Measurements from ENCODE around the gene ADCY4.

The ADCY4 gene

DNA sequence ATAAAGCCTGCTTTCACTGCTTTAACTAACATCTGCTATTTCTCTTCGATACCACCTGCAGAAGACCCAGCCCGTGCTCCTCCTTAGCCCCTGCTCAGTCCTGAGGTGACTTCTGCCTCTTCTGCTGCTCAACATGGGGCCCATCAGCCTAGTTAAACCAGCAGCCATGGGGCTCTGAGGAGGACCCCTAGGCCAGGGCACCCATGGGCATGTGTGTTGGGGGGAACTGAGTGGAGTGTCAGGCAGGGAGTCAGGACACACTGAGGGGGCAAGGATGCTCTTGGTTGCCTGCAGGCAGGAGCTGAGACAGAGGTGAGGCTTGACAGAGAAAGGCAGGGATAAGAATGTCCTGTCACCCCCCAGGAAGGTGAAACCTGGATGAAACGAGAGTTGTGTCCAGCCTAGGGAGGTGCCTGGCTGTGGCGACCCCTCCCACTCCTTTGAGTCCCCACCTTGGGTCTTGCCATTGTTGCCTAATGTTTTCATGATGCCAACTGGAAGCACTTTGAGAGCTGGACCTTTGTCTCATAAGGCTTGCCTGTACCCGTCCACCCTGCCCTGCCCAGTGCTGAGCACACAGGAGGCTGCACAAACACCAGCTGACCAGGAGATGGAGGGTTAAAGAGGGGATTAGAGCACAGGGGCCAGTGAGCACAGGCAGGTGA, 50.9 kb downstream of the ADCY4 start:
- H3K36me3 ChIP-seq (ENCODE audit: control insufficient read depth, insufficient read depth, low read length), result no peaks in the 10 kb centered on the region
- no peak for DNase-seq (ENCODE audit: extremely low read depth, insufficient read length)
- TF ChIP-seq, protein P1, sequence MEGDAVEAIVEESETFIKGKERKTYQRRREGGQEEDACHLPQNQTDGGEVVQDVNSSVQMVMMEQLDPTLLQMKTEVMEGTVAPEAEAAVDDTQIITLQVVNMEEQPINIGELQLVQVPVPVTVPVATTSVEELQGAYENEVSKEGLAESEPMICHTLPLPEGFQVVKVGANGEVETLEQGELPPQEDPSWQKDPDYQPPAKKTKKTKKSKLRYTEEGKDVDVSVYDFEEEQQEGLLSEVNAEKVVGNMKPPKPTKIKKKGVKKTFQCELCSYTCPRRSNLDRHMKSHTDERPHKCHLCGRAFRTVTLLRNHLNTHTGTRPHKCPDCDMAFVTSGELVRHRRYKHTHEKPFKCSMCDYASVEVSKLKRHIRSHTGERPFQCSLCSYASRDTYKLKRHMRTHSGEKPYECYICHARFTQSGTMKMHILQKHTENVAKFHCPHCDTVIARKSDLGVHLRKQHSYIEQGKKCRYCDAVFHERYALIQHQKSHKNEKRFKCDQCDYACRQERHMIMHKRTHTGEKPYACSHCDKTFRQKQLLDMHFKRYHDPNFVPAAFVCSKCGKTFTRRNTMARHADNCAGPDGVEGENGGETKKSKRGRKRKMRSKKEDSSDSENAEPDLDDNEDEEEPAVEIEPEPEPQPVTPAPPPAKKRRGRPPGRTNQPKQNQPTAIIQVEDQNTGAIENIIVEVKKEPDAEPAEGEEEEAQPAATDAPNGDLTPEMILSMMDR (IDR thresholded peaks at IDR 0.05; ENCODE audit: insufficient read depth, low read length, poor library complexity, severe bottlenecking), result no peak
- no peak overlapping the region for H3K4me3 ChIP-seq (replicated peaks; ENCODE audit: low read depth, low read length)
- H3K27me3 ChIP-seq (replicated peaks; ENCODE audit: control insufficient read depth, insufficient read depth, low read length), result no peaks in the 10 kb centered on the region

DNA sequence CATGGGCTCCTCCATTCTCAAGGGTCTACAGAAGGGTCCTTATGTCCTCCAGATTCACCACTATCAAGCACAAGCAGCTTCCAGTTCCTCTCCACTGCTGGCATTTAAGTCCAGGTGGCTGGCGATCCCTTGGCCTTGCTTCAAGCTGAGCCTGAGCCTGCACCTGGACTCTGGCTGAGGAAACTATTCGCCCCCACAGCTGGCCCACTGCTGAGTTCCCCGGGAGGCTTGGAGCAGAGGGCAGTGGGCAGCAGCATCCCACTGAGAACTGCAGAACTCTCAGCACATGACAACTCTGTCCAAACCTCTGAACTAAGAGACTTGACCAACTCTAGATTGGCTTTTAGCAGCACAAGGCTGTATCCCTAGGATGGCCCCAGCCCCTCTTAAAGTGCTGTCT, 52.1 kb downstream of the ADCY4 start:
- TF ChIP-seq, protein P1 (IDR thresholded peaks at IDR 0.05; ENCODE audit: insufficient read depth, low read length, poor library complexity, severe bottlenecking), result no peak
- Histone ChIP-seq H3K36me3 (ENCODE audit: control insufficient read depth, insufficient read depth, low read length) (no peaks in the 10 kb centered on the region), H3K27me3 (replicated peaks; ENCODE audit: control insufficient read depth, insufficient read depth, low read length) (no peaks in the 10 kb centered on the region), H3K4me3 (replicated peaks; ENCODE audit: low read depth, low read length) (no peak overlapping the region)
- DNase-seq (ENCODE audit: extremely low read depth, insufficient read length), result no peak

- Histone ChIP-seq H3K36me3 (ENCODE audit: control insufficient read depth, insufficient read depth, low read length) (no peaks in the 10 kb centered on the region), H3K27me3 (replicated peaks; ENCODE audit: control insufficient read depth, insufficient read depth, low read length) (no peaks in the 10 kb centered on the region), H3K4me3 (replicated peaks; ENCODE audit: low read depth, low read length) (no peak overlapping the region)
- DNase-seq (ENCODE audit: extremely low read depth, insufficient read length), result no peak
- TF ChIP-seq, protein P1 (IDR thresholded peaks at IDR 0.05; ENCODE audit: insufficient read depth, low read length, poor library complexity, severe bottlenecking), result no peak
These were observed 53.2 kb downstream of the ADCY4 start for GRCh38 chr14:24281636-24282035.

- TF ChIP-seq, protein P1 (IDR thresholded peaks at IDR 0.05; ENCODE audit: insufficient read depth, low read length, poor library complexity, severe bottlenecking), result no peak
- no peak for DNase-seq (ENCODE audit: extremely low read depth, insufficient read length)
- Histone ChIP-seq H3K27me3 (replicated peaks; ENCODE audit: control insufficient read depth, insufficient read depth, low read length) (no peaks in the 10 kb centered on the region), H3K4me3 (replicated peaks; ENCODE audit: low read depth, low read length) (no peak overlapping the region), H3K36me3 (ENCODE audit: control insufficient read depth, insufficient read depth, low read length) (no peaks in the 10 kb centered on the region)
These were observed 53.9 kb downstream of the ADCY4 start for GRCh38 chr14:24280797-24281460.

DNA sequence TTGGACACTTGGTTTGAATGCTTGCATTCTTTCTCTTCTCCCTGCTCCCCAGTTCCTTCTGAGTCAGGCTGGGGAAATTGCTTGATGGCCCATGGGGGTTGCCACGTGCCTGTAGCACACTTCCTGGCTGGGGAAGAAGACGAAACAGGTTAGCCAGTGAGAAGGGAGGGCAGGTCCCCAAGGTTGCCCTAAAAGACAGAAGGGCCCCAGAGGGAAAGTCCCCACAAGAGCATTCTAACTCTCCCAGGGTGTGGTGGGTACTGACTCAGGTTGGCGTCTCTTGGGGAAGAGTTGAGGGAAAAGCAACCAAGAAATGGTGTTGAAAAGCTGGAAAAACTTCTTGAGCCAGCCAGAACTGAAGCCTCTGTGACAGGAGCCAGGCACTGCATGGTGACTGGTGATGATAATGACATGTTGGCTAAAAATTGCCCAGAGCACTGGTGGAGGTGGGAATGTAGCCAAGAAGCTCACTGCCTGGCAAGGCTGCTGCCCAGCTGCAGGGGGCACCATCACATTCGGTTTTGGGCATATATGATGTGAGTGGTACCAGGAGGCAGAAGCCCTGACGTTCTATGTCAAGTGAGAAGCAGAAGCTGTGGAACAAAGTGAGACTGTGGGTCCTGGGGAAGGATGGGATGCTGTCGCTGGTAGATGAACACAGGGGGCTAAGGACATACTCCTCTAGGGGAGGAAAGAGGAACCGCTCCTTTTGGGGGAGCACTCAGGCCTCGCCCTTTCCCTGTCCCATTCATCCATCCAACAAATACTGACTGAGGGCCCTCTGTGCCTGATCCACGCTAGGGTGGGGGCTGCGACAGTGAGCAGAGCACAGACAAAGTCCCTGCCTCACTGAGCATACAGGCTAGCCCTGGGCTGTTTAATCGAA, 55.3 kb downstream of the ADCY4 start:
- Histone ChIP-seq H3K27me3 (replicated peaks; ENCODE audit: control insufficient read depth, insufficient read depth, low read length) (no peaks in the 10 kb centered on the region), H3K36me3 (ENCODE audit: control insufficient read depth, insufficient read depth, low read length) (no peaks in the 10 kb centered on the region), H3K4me3 (replicated peaks; ENCODE audit: low read depth, low read length) (no peak overlapping the region)
- DNase-seq (ENCODE audit: extremely low read depth, insufficient read length), result peak; percentile 43
- TF ChIP-seq, protein P1 (IDR thresholded peaks at IDR 0.05; ENCODE audit: insufficient read depth, low read length, poor library complexity, severe bottlenecking), result peak; percentile 58

Data from GM06990 (cell line).